Stimulated activated CD4-positive, alpha-beta T cell treated with anti-CD3 and anti-CD28 coated beads, Interleukin-4, amount 100 ng/mL, for 4 hours (primary cell): Measurements from ENCODE around the gene ZNF552.
"Not testable (repeated sequence)": the region's sequence is repeated elsewhere in the genome, so short reads cannot be mapped to it uniquely, and the experiment has no call there.

Source experiments
- DNase-seq, 2 experiments: peaks; one replicate each; pipeline ENCODE4 v3.0.0-alpha.2; 2020

ZNF552 gene

DNA sequence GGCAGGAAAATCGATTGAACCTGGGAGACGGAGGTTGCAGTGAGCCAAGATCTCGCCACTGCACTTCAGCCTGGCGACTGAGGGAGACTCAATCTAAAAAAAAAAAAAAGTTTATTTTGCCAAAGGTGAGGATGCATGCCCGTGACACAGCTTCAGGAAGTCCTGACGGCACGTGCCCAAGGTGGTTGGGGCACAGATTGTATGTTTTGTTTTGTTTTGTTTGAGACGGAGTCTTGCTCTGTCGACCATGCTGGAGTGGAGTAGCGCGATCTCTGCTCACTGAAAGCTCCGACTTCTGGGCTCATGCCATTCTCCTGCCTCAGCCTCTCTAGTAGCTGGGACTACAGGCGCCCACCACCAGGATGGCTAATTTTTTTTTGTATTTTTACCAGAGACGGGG is 3.3 kb upstream of the ZNF552 start:
- no peak for DNase-seq

DNA sequence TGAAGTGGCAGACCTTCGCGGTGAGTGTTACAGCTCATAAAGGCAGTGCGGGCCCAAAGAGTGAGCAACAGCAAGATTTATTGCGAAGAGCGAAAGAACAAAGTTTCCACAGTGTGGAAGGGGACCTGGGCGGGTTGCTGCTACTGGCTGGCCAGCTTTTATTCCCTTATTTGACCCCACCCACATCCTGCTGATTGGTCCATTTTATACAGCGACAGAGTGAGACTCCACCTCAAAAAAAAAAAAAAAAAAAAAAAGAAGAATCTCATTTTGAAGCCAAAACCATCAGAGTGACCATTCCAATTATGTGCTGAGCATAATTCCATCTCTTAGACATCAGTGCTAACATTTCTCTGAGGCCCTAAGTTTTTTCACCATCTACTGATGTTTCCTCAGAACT is 1.9 kb upstream of the ZNF552 start:
- no peak for DNase-seq

DNA sequence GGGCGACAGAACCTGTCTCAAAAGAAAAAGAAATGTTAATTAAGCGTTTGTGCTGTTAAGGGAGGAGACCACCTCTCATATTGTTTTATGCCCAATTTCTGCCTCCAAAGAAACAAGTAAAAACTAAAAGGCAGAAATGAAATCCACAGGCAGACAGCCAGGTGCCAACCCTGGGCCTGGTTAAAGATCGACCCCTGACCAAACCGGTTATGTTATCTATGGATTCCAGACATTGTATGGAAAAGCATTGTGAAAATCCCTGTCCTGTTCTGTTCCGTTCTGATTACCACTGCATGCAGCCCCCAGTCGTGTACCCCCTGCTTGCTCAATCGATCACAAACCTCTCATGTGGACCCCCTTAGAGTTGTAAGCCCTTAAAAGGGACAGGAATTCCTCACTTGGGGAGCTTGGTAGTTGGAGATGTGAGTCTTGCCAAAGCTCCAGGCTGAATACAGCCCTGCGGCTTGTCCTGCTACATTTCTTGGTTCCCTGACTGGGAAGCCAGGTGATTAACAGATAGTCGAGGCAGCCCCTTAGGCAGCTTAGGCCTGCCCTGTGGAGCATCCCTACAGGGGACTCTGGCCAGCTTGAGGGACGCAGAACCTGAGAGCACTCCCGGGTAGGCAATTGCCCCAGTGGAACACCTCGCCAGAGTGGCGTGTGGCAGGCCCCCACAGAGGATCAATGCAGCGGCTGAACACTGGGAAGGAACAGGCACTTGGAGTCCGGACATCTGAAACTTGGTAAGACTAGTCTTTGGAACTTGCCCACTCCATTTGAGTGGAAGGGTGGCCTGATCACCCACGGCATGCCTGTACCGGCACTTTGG is 748 bp upstream of the ZNF552 start:
- no peak for DNase-seq

- DNase-seq: no peak
Observed at GRCh38 chr19:57813919-57814504, 701 bp downstream of the ZNF552 start.

DNA sequence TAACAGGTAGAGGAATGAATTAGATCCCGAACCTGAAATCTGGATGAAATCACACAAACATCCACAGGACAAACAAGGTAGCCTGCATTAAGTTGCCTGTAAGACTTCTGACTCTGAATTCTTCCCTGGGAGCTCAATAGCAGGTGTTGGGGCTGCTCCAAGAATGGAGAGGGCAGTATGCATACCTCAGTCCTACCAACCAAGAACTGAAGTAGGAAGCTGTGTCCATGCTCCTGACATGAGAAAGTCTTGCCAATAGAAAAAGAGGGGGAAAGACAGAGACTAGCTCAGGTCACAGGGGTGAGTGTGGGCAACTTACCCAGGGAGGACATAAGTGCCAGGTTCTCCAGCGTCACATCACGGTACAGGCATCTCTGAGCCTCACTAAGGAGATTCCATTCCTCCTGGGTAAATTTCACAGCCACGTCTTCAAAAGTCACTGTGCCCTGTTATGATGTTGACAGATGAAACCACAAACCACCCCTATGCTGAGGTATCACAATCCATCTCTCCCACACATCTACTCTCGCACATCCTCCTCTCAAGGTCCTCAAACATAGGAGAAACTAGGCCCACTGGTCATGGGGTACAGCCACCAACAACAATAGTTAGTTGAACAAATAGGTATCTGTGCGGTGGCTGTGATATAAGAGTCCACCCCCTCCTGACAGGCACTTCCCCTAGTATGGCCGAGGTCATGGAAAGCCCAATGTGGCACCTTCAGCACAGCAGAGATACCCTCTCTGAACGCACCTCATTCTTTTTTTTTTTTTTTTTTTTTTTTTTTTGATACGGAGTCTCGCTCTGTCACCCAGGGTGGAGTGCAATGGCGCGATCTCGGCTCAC is 1.5 kb downstream of the ZNF552 start:
- not testable (repeated sequence) for DNase-seq

DNA sequence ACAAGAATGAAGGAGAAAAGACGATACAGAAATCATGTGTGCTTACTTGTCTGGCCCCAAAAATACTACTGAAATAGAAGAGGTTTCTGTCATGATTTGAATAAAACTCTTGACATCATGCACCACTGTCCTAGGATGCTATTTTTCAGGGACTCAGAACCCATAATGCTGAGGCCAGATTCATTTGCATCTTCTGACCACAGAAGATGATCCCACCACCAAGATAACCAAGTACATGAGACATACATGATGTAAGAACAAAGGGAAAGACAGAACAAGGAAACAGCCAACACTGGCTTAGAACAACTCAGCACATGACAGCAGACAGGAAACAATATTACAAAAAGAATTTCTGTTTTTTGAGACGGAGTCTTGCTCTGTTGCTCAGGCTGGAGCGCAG is 2.5 kb downstream of the ZNF552 start:
- no peak for DNase-seq

GRCh38 chr19:57810410-57811295 is 4.1 kb downstream of the ZNF552 start:
- DNase-seq: not testable (repeated sequence)

DNA sequence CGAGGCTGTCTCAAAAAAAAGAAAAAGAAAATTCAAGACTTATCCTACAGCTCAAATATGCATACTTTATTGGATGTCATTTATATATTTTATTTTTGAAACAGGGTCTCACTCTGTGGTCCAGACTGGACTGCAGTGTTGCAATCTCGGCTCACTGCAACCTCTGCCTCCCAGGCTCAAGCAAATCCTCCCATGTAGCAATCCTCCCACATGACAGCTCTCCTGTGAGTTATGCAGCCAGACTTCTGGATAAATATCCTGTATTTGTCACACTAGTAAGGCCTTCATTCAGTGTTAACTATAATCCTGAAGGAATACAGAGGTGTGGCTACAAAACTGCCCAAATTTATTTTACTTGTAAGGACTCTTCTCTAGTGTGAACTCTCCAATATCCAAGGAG is 7.2 kb downstream of the ZNF552 start:
- DNase-seq: no peak

GRCh38 chr19:57803594-57804325 is 11.0 kb downstream of the ZNF552 start:
- no peak for DNase-seq

DNA sequence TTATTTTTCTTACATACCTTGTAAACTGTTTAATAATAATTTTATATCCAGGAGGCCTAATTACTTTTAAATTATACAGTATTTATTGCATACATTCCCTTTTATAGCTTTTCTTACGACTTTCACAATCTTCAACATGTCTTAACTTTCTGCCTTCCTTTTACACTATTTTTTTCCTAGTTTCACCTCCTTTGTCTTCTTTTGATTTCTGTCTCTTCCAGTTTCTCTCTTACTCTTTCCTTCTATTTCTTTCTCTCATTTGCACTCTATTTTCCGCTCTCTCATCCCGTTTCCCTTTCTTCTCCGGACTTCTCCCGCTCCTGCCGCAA is 11.5 kb downstream of the ZNF552 start:
- DNase-seq: no peak

- no peak for DNase-seq
Observed at GRCh38 chr19:57802269-57802668, 12.4 kb downstream of the ZNF552 start.

- no peak for DNase-seq
Observed at GRCh38 chr19:57800696-57801095, 14.0 kb downstream of the ZNF552 start.

GRCh38 chr19:57796580-57796979 is 18.1 kb downstream of the ZNF552 start:
- DNase-seq: not testable (repeated sequence)

- DNase-seq: no peak
Observed at GRCh38 chr19:57789288-57789687, 25.4 kb downstream of the ZNF552 start.

DNA sequence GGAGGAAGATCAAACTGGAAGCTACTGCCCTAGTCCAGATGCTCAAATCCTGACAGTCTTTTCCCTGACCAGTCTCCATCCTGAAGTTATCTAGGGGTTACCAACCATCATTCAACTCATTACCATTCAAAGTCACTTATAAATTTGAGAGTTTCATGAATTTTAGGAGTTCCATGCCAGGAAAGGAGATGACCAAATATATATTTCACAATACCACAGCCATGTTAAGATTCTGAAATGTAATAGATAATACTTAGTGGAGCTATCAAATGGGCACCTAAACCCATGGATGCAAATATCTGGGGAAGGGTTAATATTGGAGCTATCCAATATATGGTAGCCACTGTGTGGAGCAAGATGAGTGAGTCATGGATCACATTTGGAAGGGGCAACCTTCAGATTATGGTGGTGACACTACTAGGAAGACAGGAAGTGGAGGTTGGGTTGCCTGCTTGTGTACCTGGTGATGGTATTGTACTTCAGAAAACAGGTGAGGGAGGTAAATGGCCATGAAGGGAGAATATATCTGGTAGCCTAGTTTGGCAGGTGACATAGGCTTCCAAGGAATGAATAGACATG is 26.5 kb downstream of the ZNF552 start:
- DNase-seq: no peak

- DNase-seq: no peak
Observed at GRCh38 chr19:57786906-57787305, 27.8 kb downstream of the ZNF552 start.

GRCh38 chr19:57786286-57786685 is 28.4 kb downstream of the ZNF552 start:
- DNase-seq: no peak

DNA sequence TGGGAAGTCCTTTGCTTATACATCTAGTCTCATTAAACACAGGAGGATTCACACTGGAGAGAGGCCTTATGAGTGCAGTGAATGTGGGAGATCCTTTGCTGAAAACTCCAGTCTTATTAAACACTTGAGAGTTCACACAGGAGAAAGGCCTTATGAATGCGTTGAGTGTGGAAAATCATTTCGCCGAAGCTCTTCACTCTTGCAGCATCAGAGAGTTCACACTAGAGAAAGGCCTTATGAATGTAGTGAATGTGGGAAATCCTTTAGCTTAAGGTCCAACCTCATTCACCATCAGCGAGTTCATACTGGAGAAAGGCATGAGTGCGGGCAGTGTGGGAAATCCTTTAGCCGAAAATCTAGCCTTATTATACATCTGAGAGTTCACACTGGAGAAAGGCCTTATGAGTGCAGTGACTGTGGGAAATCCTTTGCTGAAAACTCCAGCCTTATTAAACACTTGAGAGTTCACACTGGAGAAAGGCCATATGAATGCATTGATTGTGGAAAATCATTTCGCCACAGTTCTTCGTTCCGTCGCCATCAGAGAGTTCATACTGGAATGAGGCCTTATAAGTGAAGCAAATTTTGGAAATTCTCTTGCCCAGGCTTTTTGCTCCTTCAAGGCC is 35.4 kb downstream of the ZNF552 start:
- no peak for DNase-seq

GRCh38 chr19:57778336-57778735 is 36.4 kb downstream of the ZNF552 start:
- no peak for DNase-seq

DNA sequence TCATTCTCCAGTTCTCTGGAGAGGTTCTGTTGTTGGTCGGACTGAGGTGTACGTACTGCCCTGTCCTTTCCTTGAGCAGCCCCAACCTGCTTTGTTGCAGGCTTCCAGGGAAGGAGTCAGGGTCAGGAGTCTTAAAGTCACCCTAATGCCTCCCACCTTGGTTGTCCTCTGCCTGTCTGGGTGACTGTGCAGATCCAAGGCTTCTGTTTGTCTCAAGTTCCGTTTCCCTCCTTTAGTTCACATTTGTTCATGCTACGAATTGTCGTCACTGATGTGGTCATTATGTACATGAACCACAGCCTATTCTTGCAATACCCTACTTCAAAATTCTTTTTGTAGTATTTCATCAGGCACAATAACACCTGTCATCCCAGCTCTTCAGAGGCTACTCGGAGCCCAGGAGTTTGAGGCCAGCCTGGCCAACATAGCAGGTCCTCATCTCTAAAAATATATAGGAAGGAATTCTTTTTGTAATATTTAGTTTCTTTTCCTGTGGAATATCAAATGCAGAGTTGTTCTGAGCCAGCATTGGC is 37.9 kb downstream of the ZNF552 start:
- DNase-seq: no peak

GRCh38 chr19:57773488-57773887 is 41.2 kb downstream of the ZNF552 start:
- no peak for DNase-seq
